Mammary epithelial cell (primary cell): ENCODE measurements around the gene TFAP2A.

Experiments used
- EZH2 ChIP-seq: IDR thresholded peaks from 2 replicates; pipeline ENCODE4 v1.6.1; 2012; ENCODE audit warnings: low read length, inconsistent platforms, borderline replicate concordance
- TF ChIP-seq, protein P1 (sequence below), 2 donors: IDR thresholded peaks in 1 of 2; conservative IDR thresholded peaks in 1 of 2; 2 replicates each; pipeline ENCODE4 v1.5.1; 2011 to 2012; ENCODE audit warnings: inconsistent platforms in 2 of 2, low read length in 2 of 2, mild to moderate bottlenecking in 2 of 2, control low read depth in 1 of 2, low read depth in 1 of 2; ENCODE audit not compliant: insufficient read depth in 1 of 2; ENCODE audit errors: extremely low read depth in 1 of 2

DNA sequence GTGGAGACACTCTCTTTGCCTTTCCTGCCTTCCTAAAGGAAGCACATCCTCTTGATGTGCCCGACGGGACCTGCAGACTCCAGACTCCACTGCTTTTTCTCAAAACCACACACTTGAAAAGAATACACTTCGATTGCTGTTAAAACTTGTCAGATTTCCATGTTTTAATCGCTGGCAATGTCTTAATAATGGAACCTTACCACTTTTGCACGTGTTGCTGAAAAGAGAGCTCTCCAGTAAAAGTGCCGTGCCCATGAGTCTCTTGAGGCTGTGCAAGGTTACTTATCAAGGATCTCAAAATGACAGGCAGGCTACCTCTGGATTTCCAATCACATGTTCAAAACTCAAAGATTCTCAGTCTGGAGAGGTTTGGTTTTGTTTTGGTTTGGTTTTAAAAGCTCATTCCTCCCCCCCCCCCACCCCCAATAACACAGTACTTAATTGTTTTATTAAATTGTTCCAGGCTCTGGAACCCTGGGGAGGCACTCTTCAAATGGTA is 12.0 kb upstream of the TFAP2A start:
- TF ChIP-seq, protein P1, sequence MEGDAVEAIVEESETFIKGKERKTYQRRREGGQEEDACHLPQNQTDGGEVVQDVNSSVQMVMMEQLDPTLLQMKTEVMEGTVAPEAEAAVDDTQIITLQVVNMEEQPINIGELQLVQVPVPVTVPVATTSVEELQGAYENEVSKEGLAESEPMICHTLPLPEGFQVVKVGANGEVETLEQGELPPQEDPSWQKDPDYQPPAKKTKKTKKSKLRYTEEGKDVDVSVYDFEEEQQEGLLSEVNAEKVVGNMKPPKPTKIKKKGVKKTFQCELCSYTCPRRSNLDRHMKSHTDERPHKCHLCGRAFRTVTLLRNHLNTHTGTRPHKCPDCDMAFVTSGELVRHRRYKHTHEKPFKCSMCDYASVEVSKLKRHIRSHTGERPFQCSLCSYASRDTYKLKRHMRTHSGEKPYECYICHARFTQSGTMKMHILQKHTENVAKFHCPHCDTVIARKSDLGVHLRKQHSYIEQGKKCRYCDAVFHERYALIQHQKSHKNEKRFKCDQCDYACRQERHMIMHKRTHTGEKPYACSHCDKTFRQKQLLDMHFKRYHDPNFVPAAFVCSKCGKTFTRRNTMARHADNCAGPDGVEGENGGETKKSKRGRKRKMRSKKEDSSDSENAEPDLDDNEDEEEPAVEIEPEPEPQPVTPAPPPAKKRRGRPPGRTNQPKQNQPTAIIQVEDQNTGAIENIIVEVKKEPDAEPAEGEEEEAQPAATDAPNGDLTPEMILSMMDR (conservative IDR thresholded peaks at IDR 0.05 in 1 of 2, IDR thresholded peaks at IDR 0.05 in 1 of 2; ENCODE audit: extremely low read depth in 1 of 2, insufficient read depth in 1 of 2, low read depth in 1 of 2, low read length in 2 of 2), result no peak
- TF ChIP-seq EZH2, result no peak
